Measurements from ENCODE around the gene ARHGEF40. TPM values are rescaled to one million over a fixed set of nuclear protein-coding genes. Genes with fewer than 3 reads are reported as not detected.

ARHGEF40 gene
- total RNA-seq, 1 experiment from 2014 or later, result 71.4 TPM

- Mint-ChIP-seq H3K27ac (no peak overlapping the region), H3K27me3 (ENCODE audit: low read depth) (0 out of 2 replicates have a peak, but pooled peaks cover 4% of the 10 kb centered on the region), H3K4me3 (no peak overlapping the region), H3K4me1 (peaks cover 11 to 14% of the 10 kb centered on the region in 2 experiments), H3K9me3 (no peaks in the 10 kb centered on the region), H3K36me3 (ENCODE audit: insufficient read depth in 1 of 3, low read depth in 3 of 3) (no peaks in the 10 kb centered on the region)
- H3K27ac ChIP-seq (ENCODE audit: insufficient read length, low read depth, low read length), result no peak overlapping the region
- no peak overlapping the region for H2BK12ac ChIP-seq (ENCODE audit: insufficient read length, low read depth, low read length)
- no peak overlapping the region for H2BK20ac ChIP-seq (ENCODE audit: low read depth, low read length, poor library complexity, severe bottlenecking)
- H3K9me3 ChIP-seq (ENCODE audit: control insufficient read depth, low read depth, low read length), result no peaks in the 10 kb centered on the region
- H3K56ac ChIP-seq (ENCODE audit: insufficient read length, low read depth, low read length), result no peak overlapping the region
- no peak overlapping the region for H2BK5ac ChIP-seq (ENCODE audit: insufficient read length, low read length)
- no peaks in the 10 kb centered on the region for H3K79me2 ChIP-seq (ENCODE audit: insufficient read depth, low read length)
- H4K5ac ChIP-seq (ENCODE audit: insufficient read length, low read depth, low read length), result no peak overlapping the region
- no peak overlapping the region for H2AFZ ChIP-seq (ENCODE audit: low read length)
- H3K23ac ChIP-seq (ENCODE audit: insufficient read length, low read depth, low read length), result no peak overlapping the region
- H3K27me3 ChIP-seq (ENCODE audit: insufficient read depth, low read length), result no peaks in the 10 kb centered on the region
- WGBS (ENCODE audit: extremely low coverage, insufficient read length, low lambda C conversion rate), result no CpG with 5 or more reads among the region's 4 CpGs
- TF ChIP-seq CTCF (conservative IDR thresholded peaks at IDR 0.05), result no peak
- no peaks in the 10 kb centered on the region; the same call in 1 of the 2 replicates for H3K4me1 ChIP-seq (ENCODE audit: insufficient read depth, low read length)
- no peak overlapping the region for H3K14ac ChIP-seq (ENCODE audit: insufficient read depth, low read length)
- H3K18ac ChIP-seq (ENCODE audit: insufficient read length, low read depth, low read length), result no peak overlapping the region
- H3K79me1 ChIP-seq (ENCODE audit: insufficient read depth, low read depth, low read length, poor library complexity, severe bottlenecking), result no peaks in the 10 kb centered on the region
- H3K4ac ChIP-seq (ENCODE audit: low read depth, low read length), result no peak overlapping the region
- H4K8ac ChIP-seq (replicated peaks; ENCODE audit: insufficient read length, low read depth, low read length), result no peak overlapping the region
- H4K91ac ChIP-seq (ENCODE audit: insufficient read length, low read depth, low read length), result no peak overlapping the region
- no peak overlapping the region for H3K4me2 ChIP-seq (ENCODE audit: insufficient read depth, insufficient read length, low read length)
- H3K9ac ChIP-seq (ENCODE audit: extremely low read depth, insufficient read length, low read length), result no peak overlapping the region
- no peak overlapping the region for H2BK15ac ChIP-seq (ENCODE audit: low read depth, low read length)
- H2AK5ac ChIP-seq (ENCODE audit: insufficient read length, low read length), result no peak overlapping the region
- no peak overlapping the region for H2BK120ac ChIP-seq (ENCODE audit: low read depth, low read length, poor library complexity, severe bottlenecking)
- H4K20me1 ChIP-seq (ENCODE audit: control insufficient read depth, insufficient read depth, insufficient read length), result no peaks in the 10 kb centered on the region
- H3K23me2 ChIP-seq (ENCODE audit: insufficient read length, low read depth, low read length, poor library complexity, severe bottlenecking), result no peaks in the 10 kb centered on the region
- H3T11ph ChIP-seq (ENCODE audit: low read length), result no peak overlapping the region
- no peak for DNase-seq
Observed at GRCh38 chr14:21054768-21055145, 15.3 kb upstream of the ARHGEF40 start.
